Osteoblast (primary cell): ENCODE results near the gene TBX10. TPM values are rescaled to one million over a fixed set of nuclear protein-coding genes. Genes with fewer than 3 reads are reported as not detected.
A peak's percentile ranks its signal among the peaks of the same experiment; 100 is the strongest.

Source experiments
- DNase-seq: peaks from one replicate; pipeline ENCODE4 v3.0.0; 2011; ENCODE audit warnings: low spot score, mixed read lengths; ENCODE audit not compliant: insufficient read length; ENCODE audit errors: missing footprints
- H2AFZ ChIP-seq: 2 replicates; pipeline ENCODE4 v1.6.0; 2011; ENCODE audit warnings: mild to moderate bottlenecking, low read length
- H3K27ac ChIP-seq: 2 replicates; pipeline ENCODE4 v1.5.1; 2011; ENCODE audit warnings: mild to moderate bottlenecking, low read depth, low read length, moderate library complexity
- H3K27me3 ChIP-seq: 2 replicates; pipeline ENCODE4 v1.6.0; 2012; ENCODE audit warnings: mild to moderate bottlenecking, control low read depth, inconsistent platforms, low read length, moderate library complexity; ENCODE audit not compliant: insufficient read depth
- H3K36me3 ChIP-seq: 2 replicates; pipeline ENCODE4 v1.5.1; 2011; ENCODE audit warnings: mild to moderate bottlenecking, low read length, control low read depth, moderate library complexity; ENCODE audit not compliant: insufficient read depth
- H3K4me1 ChIP-seq: 2 replicates; pipeline ENCODE4 v1.5.1; 2011; ENCODE audit warnings: mild to moderate bottlenecking, low read length, control low read depth, moderate library complexity; ENCODE audit not compliant: insufficient read depth
- H3K4me2 ChIP-seq: 2 replicates; pipeline ENCODE4 v1.6.0; 2011; ENCODE audit warnings: mild to moderate bottlenecking, low read length; ENCODE audit not compliant: insufficient read depth
- H3K4me3 ChIP-seq: fragments of 200-600 bp; sonication (generic); 3 replicates; pipeline ENCODE4 v1.5.1; 2012; ENCODE audit warnings: mild to moderate bottlenecking, low read length, inconsistent platforms; ENCODE audit not compliant: insufficient read depth
- H3K79me2 ChIP-seq: 2 replicates; pipeline ENCODE4 v1.6.0; 2012; ENCODE audit warnings: mild to moderate bottlenecking, low read length, control low read depth, inconsistent platforms; ENCODE audit not compliant: insufficient read depth
- H3K9me3 ChIP-seq: 2 replicates; pipeline ENCODE4 v1.5.1; 2011; ENCODE audit warnings: low read depth, low read length, control low read depth
- H4K20me1 ChIP-seq: 2 replicates; pipeline ENCODE4 v1.6.0; 2012; ENCODE audit warnings: mild to moderate bottlenecking, low read length, control low read depth; ENCODE audit not compliant: insufficient read depth
- total RNA-seq: library from RNA; depleted of rRNA; stranded (reverse); fragments of >200 nt; gene quantifications from 2 replicates; pipeline ENCODE4 v1.2.3, GENCODE V29; 2012
- TF ChIP-seq, protein P1 (sequence below): IDR thresholded peaks from 2 replicates; pipeline ENCODE4 v1.5.1; 2011; ENCODE audit warnings: mild to moderate bottlenecking, low read depth, low read length, moderate library complexity; ENCODE audit errors: extremely low read depth

TBX10 gene
- total RNA-seq, 1 donor: not detected

DNA sequence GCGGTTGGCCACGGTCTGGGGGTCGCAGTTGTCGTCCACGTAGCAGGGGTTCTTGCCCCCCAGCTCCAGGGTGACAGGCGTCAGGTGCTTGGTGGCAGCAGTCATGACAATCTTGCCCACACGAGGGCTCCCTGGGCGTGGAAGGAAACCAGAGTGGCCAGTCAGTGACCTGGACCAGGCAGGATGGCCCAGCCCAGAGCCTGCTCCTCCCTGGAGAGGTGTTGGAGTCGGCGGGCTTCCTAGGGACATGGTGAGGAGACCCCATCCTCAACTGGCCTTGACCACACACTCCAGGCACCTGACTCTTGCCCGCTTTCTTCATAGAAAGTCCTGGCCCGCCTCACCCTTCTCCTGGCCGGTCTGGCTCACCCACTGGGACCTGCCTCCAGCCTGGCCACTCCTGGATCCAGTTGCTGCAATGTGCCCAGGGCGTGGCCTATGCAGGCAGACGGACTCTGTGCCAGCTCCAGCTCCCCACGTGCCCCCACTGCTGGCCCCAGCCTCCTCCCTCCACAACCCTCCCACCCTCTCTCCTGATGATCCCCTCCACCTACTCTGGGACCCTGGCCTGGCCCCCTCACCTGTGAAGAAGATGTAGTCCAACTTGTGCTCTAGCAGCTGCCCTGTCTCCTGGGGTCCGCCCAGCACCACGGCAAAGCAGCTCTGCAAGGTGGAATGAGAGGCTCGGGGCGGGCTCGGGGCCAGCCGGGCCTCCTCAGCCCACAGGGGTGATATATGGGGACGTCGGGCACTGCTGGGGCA, 26.2 kb upstream of the TBX10 start:
- no peaks in the 10 kb centered on the region for H3K36me3 ChIP-seq
- TF ChIP-seq, protein P1, sequence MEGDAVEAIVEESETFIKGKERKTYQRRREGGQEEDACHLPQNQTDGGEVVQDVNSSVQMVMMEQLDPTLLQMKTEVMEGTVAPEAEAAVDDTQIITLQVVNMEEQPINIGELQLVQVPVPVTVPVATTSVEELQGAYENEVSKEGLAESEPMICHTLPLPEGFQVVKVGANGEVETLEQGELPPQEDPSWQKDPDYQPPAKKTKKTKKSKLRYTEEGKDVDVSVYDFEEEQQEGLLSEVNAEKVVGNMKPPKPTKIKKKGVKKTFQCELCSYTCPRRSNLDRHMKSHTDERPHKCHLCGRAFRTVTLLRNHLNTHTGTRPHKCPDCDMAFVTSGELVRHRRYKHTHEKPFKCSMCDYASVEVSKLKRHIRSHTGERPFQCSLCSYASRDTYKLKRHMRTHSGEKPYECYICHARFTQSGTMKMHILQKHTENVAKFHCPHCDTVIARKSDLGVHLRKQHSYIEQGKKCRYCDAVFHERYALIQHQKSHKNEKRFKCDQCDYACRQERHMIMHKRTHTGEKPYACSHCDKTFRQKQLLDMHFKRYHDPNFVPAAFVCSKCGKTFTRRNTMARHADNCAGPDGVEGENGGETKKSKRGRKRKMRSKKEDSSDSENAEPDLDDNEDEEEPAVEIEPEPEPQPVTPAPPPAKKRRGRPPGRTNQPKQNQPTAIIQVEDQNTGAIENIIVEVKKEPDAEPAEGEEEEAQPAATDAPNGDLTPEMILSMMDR: peak; percentile 4
- H3K27ac ChIP-seq: no peak overlapping the region
- no peaks in the 10 kb centered on the region for H3K4me1 ChIP-seq
- DNase-seq: peak; percentile 57
- no peak overlapping the region for H2AFZ ChIP-seq
- no peak overlapping the region for H3K4me2 ChIP-seq
- H3K9me3 ChIP-seq: no peaks in the 10 kb centered on the region
- no peak overlapping the region for H3K4me3 ChIP-seq
- H3K79me2 ChIP-seq: no peaks in the 10 kb centered on the region
- no peaks in the 10 kb centered on the region for H3K27me3 ChIP-seq
- no peaks in the 10 kb centered on the region for H4K20me1 ChIP-seq

DNA sequence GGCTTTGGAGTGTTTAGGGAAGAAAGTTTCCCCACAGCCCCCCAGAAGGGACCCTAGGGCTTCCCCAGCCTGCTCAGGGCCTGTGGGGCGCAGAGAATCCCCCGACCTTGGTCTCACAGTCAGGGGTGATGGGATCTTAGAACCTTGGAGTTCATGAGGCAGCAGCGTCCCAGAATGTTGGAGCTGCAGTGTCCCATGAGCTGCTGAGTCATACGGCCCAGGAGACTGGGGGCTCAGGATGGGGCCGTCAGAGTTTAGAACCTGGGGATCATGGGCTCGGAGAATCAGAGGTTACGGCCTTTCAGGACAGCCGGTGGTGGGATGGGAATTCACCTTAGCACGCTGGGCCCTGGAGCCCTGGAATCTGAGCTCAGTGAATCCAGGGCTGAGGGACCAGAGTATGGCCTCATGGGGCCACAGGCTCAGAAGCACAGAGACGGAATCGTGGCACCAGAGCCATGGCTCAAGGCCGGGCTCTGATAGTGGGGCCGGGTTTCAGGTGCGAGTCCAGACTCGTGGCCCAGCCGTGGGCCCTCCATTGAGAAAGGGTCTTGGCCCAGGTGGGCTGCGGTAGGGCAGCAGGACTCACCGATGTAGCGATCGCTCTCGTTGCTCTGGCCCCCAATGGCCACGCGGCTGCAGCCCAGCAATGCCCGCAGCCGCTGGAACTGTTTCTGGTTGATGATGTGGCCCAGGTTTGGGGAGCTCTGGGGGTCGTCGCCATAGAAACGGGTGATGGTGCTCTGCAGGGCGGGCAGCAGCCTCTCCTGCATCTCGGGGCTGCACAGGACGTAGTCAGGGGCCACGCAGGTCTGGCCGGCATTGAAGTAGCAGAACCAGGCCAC, 25.4 kb upstream of the TBX10 start:
- Histone ChIP-seq H3K4me2 (no peak overlapping the region), H3K4me3 (no peak overlapping the region), H3K27me3 (no peaks in the 10 kb centered on the region), H3K4me1 (no peaks in the 10 kb centered on the region), H3K9me3 (no peaks in the 10 kb centered on the region), H3K27ac (no peak overlapping the region), H4K20me1 (no peaks in the 10 kb centered on the region), H3K79me2 (no peaks in the 10 kb centered on the region), H3K36me3 (no peaks in the 10 kb centered on the region), H2AFZ (no peak overlapping the region)
- DNase-seq: peak; percentile 80
- TF ChIP-seq, protein P1: no peak

DNA sequence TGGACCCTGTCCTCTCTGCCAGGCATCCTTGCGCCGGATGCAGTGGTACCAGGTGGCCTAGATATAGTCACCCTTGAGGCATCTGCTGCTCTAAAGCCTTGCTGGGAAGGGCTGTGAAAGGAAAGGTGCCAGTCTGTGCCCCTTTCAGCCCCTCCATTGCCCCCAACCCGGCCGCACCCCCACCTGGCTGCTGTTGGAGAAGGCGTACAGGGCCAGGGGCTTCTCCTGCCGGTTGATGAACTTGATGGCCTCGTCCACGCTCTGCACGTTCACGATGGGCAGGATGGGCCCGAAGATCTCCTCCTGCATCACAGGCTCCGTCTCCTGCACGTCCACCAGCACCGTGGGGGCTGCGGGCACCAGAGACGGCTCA, 24.6 kb upstream of the TBX10 start:
- H3K27me3 ChIP-seq: no peaks in the 10 kb centered on the region
- H3K36me3 ChIP-seq: no peaks in the 10 kb centered on the region
- H3K4me2 ChIP-seq: no peak overlapping the region
- DNase-seq: peak; percentile 52
- TF ChIP-seq, protein P1: no peak
- no peaks in the 10 kb centered on the region for H3K4me1 ChIP-seq
- H3K79me2 ChIP-seq: no peaks in the 10 kb centered on the region
- no peaks in the 10 kb centered on the region for H4K20me1 ChIP-seq
- no peak overlapping the region for H2AFZ ChIP-seq
- H3K27ac ChIP-seq: no peak overlapping the region
- no peaks in the 10 kb centered on the region for H3K9me3 ChIP-seq
- no peak overlapping the region for H3K4me3 ChIP-seq
